Tibial nerve (tissue), 4 donors: ENCODE measurements around the gene PSMD2.

Source experiments
- CTCF ChIP-seq, 5 experiments: fragments of 200-600 bp in 3 of 5; fragments of 450-650 bp in 2 of 5; sonication (generic) in 3 of 5; IDR thresholded peaks; one replicate each; pipeline ENCODE4 v1.5.1; 2016 to 2019; ENCODE audit warnings: antibody characterized with exemption in 5 of 5, mild to moderate bottlenecking in 3 of 5, moderate library complexity in 2 of 5
- EP300 ChIP-seq, 2 donors: sonication (generic); formaldehyde crosslinking; IDR thresholded peaks; one replicate each; pipeline ENCODE4 v1.6.1; 2017; ENCODE audit warnings: antibody characterized with exemption in 2 of 2, mild to moderate bottlenecking in 1 of 2
- POLR2A ChIP-seq, 2 donors: fragments of 450-650 bp; IDR thresholded peaks; one replicate each; pipeline ENCODE4 v1.6.1; 2017; ENCODE audit warnings: antibody characterized with exemption in 2 of 2, mild to moderate bottlenecking in 2 of 2, moderate library complexity in 2 of 2

GRCh38 chr3:184261854-184262763 is 36.9 kb upstream of the PSMD2 start:
- TF ChIP-seq CTCF (IDR thresholded peaks at IDR 0.05) = no peak
- TF ChIP-seq POLR2A (IDR thresholded peaks at IDR 0.05) = no peak
- TF ChIP-seq EP300 (IDR thresholded peaks at IDR 0.05) = no peak
